K562 (cell line): Measurements from ENCODE around the gene SESN2. TPM values are rescaled to one million over a fixed set of nuclear protein-coding genes. Genes with fewer than 3 reads are reported as not detected.

ENCODE experiments used
- ATF7 ChIP-seq: fragments of 450-650 bp; IDR thresholded peaks from 2 replicates; pipeline ENCODE4 v1.7.1; 2014; ENCODE audit warnings: mild to moderate bottlenecking, moderate library complexity
- BCLAF1 ChIP-seq, 2 experiments: fragments of 450-650 bp in 1 of 2; IDR thresholded peaks; 2 replicates each; pipeline ENCODE4 v1.6.1; 2011 to 2017; ENCODE audit warnings: low read depth in 2 of 2, antibody characterized with exemption in 1 of 2, borderline replicate concordance in 1 of 2, low read length in 1 of 2, mild to moderate bottlenecking in 1 of 2, mixed read lengths in 1 of 2; ENCODE audit not compliant: control insufficient read depth in 1 of 2
- CBFA2T3 ChIP-seq: fragments of 450-650 bp; IDR thresholded peaks from 2 replicates; pipeline ENCODE4 v1.6.1; 2017
- CC2D1A ChIP-seq: fragments of 450-650 bp; IDR thresholded peaks from 2 replicates; pipeline ENCODE4 v1.6.1; 2017; ENCODE audit warnings: mild to moderate bottlenecking
- E2F4 ChIP-seq: sonication (generic); formaldehyde crosslinking; IDR thresholded peaks from 2 replicates; pipeline ENCODE4 v1.8.0; 2022; ENCODE audit warnings: mild to moderate bottlenecking, low read depth, missing genetic modification reagents
- GATAD2B ChIP-seq: fragments of 450-650 bp; IDR thresholded peaks from 2 replicates; pipeline ENCODE4 v1.6.1; 2017; ENCODE audit warnings: mild to moderate bottlenecking, borderline replicate concordance
- GTF2A2 ChIP-seq: IDR thresholded peaks from 2 replicates; pipeline ENCODE4 v1.6.1; 2016; ENCODE audit warnings: mild to moderate bottlenecking, missing genetic modification characterization, missing compliant biosample characterization
- KDM1A ChIP-seq, 2 experiments: fragments of 450-650 bp; IDR thresholded peaks; 2 replicates each; pipeline ENCODE4 v1.6.1; 2016; ENCODE audit warnings: mild to moderate bottlenecking in 2 of 2
- KDM2B ChIP-seq: fragments of 250-450 bp; sonication (Bioruptor Pico); IDR thresholded peaks from 2 replicates; pipeline ENCODE4 v1.8.0; 2021; ENCODE audit warnings: mild to moderate bottlenecking, moderate library complexity
- KHSRP ChIP-seq: fragments of 450-650 bp; IDR thresholded peaks from 2 replicates; pipeline ENCODE4 v1.6.1; 2017
- PATZ1 ChIP-seq: fragments of 250-450 bp; sonication (Bioruptor Pico); IDR thresholded peaks from 2 replicates; pipeline ENCODE4 v1.5.0; 2020; ENCODE audit warnings: mild to moderate bottlenecking, borderline replicate concordance
- PML ChIP-seq: IDR thresholded peaks from 2 replicates; pipeline ENCODE4 v1.6.1; 2012; ENCODE audit warnings: low read length, inconsistent platforms
- RBM15 ChIP-seq: fragments of 200-400 bp; formaldehyde crosslinking; IDR thresholded peaks from 2 replicates; pipeline ENCODE4 v1.6.1; 2018; ENCODE audit warnings: mild to moderate bottlenecking, low read length, moderate library complexity; ENCODE audit not compliant: insufficient read depth
- SFPQ ChIP-seq: fragments of 200-400 bp; formaldehyde crosslinking; IDR thresholded peaks from 2 replicates; pipeline ENCODE4 v1.6.1; 2017; ENCODE audit warnings: mild to moderate bottlenecking, low read depth, low read length, moderate library complexity
- SMARCA4 ChIP-seq: fragments of 450-650 bp; IDR thresholded peaks from 2 replicates; pipeline ENCODE4 v1.6.1; 2016
- SNRNP70 ChIP-seq: fragments of 200-400 bp; formaldehyde crosslinking; optimal IDR thresholded peaks from 2 replicates; pipeline ENCODE3; 2017; ENCODE audit warnings: low read depth, low read length
- ZNF280B ChIP-seq: fragments of 250-450 bp; sonication (Bioruptor Pico); IDR thresholded peaks from 2 replicates; pipeline ENCODE4 v1.5.1; 2021; ENCODE audit warnings: mild to moderate bottlenecking
- ZNF584 ChIP-seq: fragments of 200-800 bp; sonication (Bioruptor generic); IDR thresholded peaks from 2 replicates; pipeline ENCODE4 v1.6.1; 2016; ENCODE audit warnings: low read depth, mild to moderate bottlenecking, missing genetic modification characterization, missing compliant biosample characterization
- polyA plus RNA-seq, 8 experiments: library from polyadenylated mRNA; depleted of rRNA in 4 of 8; stranded (reverse) in 5 of 8; unstranded in 3 of 8; fragments of >200 nt; fragmentation: Nextera tagmentation in 2 of 8; fragmentation: Illumina TruSeq in 1 of 8; extraction: Ambion mirVana in 2 of 8; extraction: Trizol in 1 of 8; gene quantifications; 2 replicates each; pipeline versions ENCODE4 v1.2.1 to v1.2.3, GENCODE V29; 2011 to 2014; ENCODE audit warnings: inconsistent platforms in 1 of 8, missing spikeins in 1 of 8
- total RNA-seq, 7 experiments: library from RNA; depleted of rRNA in 6 of 7; stranded (reverse); fragments of >200 nt in 6 of 7; fragmentation: Illumina TruSeq in 2 of 7; extraction: Trizol in 2 of 7; gene quantifications; 2 replicates each; pipeline versions ENCODE4 v1.2.1 to v1.2.3, GENCODE V29; 2011 to 2021; ENCODE audit warnings: low replicate concordance in 1 of 7

The SESN2 gene
- total and polyA plus RNA-seq, 9 of the 15 experiments (the other 6 are each of a cell fraction or from before 2014, with no cell fraction given): 3.7 to 71.3 (median 16.8) TPM

- TF ChIP-seq SFPQ (no peak), PATZ1 (no peak), PML (peak; percentile 90), SNRNP70 (no peak), KHSRP (0 out of 2 replicates have a peak, but pooled peaks have one; percentile 29), BCLAF1 (IDR thresholded peaks at IDR 0.05; ENCODE audit: borderline replicate concordance in 1 of 2, control insufficient read depth in 1 of 2, low read depth in 2 of 2, low read length in 1 of 2) (no peak), ZNF280B (CRISPR knock-in tag) (no peak), ATF7 (peak; percentile 68), SMARCA4 (no peak), GTF2A2 (tag) (no peak), GATAD2B (no peak), ZNF584 (CRISPR knock-in tag) (no peak), CBFA2T3 (no peak), KDM1A (IDR thresholded peaks at IDR 0.05) (no peak), RBM15 (no peak), E2F4 (CRISPR knock-in tag) (peak; percentile 76; the same call in 1 of the 2 replicates), CC2D1A (0 out of 2 replicates have a peak, but pooled peaks have one; percentile 7), KDM2B (CRISPR knock-in tag) (no peak)
Observed at GRCh38 chr1:28235755-28236655, 23.3 kb upstream of the SESN2 start, which contains the start of gene ATP5IF1 (continued).
